ENCODE measurements around the gene FCRL5. TPM values are rescaled to one million over a fixed set of nuclear protein-coding genes. Genes with fewer than 3 reads are reported as not detected.

Gene FCRL5
- total RNA-seq, 1 donor from 2014 or later = not detected

DNA sequence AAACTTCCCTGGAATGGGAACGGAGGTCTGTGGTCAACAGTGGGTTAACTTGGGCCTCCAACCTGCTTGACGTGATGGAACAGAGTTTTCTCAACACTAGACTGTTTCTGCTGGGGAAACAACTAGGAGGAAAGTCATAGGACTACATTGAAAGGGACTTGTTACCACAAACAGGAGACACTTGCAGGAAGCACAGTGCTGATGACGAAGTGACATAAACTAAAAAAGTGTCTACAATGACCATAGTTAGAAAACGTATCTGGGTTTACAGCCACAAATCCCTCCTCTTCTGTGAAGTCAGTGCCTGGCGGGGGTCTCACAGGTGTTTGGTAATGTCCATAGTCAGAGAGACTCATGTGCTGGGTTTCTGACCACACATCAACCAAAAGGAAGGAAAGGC lies 86.3 kb downstream of the FCRL5 start:
- DNase-seq (ENCODE audit: low read depth) (no peak), FAIRE-seq (no peak)
- Histone ChIP-seq H3K36me3 (ENCODE audit: control insufficient read depth, insufficient read depth, low read length) (no peaks in the 10 kb centered on the region), H3K27me3 (ENCODE audit: control insufficient read depth, insufficient read depth, low read length) (no peaks in the 10 kb centered on the region), H3K4me3 (ENCODE audit: low read depth, low read length) (no peak overlapping the region)
- TF ChIP-seq CTCF (IDR thresholded peaks at IDR 0.05; ENCODE audit: insufficient read depth, low read length, severe bottlenecking) = no peak

Other genes starting within 250 kb of the FCRL5 start
- not detected in 2 replicates for gene FCRL4, start 45.6 kb upstream of the FCRL5 start, total RNA-seq
- gene FCRL3, start 148.3 kb upstream of the FCRL5 start, total RNA-seq = not detected in 2 replicates
- not detected in 2 replicates for gene FCRL2, start 224.6 kb upstream of the FCRL5 start, total RNA-seq

All from bronchial epithelial cell (primary cell).